ENCODE results near the gene DNAJC7. TPM values are rescaled to one million over a fixed set of nuclear protein-coding genes. Genes with fewer than 3 reads are reported as not detected.

The DNAJC7 gene
- total RNA-seq, 2 donors from 2014 or later = 57.8 to 60.4 TPM

DNA sequence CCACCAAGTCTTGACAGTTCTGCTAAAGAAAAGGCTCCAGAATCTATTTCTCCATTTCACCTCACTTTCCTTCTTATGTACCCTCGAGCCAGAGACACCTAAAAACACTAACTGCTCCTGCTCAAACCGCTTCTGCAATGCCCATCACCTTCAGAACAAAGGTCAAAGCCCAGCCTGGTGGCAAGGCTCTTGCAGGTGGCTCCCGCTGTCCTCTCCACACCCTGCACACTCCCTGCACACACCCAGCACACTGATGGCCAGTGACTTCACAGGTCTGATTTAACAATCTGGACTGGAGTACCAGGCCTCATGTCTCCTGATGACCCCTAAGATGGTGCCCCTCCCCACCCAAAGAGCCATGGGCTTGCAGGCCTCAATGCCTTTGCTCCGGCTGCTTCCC, 43.0 kb upstream of the DNAJC7 start:
- 93% methylated on average over 4 of the region's 4 CpGs for WGBS
- Histone ChIP-seq H3K9me3 (no peaks in the 10 kb centered on the region), H3K4me3 (no peak overlapping the region), H3K27me3 (replicated peaks; ENCODE audit: insufficient read depth) (no peaks in the 10 kb centered on the region), H3K4me1 (replicated peaks) (no peaks in the 10 kb centered on the region), H3K36me3 (no peaks in the 10 kb centered on the region), H3K27ac (no peak overlapping the region)
- TF ChIP-seq POLR2AphosphoS5 (IDR thresholded peaks at IDR 0.05) (no peak), POLR2A (IDR thresholded peaks at IDR 0.05) (no peak)
- TF ChIP-seq, protein P1, sequence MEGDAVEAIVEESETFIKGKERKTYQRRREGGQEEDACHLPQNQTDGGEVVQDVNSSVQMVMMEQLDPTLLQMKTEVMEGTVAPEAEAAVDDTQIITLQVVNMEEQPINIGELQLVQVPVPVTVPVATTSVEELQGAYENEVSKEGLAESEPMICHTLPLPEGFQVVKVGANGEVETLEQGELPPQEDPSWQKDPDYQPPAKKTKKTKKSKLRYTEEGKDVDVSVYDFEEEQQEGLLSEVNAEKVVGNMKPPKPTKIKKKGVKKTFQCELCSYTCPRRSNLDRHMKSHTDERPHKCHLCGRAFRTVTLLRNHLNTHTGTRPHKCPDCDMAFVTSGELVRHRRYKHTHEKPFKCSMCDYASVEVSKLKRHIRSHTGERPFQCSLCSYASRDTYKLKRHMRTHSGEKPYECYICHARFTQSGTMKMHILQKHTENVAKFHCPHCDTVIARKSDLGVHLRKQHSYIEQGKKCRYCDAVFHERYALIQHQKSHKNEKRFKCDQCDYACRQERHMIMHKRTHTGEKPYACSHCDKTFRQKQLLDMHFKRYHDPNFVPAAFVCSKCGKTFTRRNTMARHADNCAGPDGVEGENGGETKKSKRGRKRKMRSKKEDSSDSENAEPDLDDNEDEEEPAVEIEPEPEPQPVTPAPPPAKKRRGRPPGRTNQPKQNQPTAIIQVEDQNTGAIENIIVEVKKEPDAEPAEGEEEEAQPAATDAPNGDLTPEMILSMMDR (IDR thresholded peaks at IDR 0.05) = no peak
- intact Hi-C loops (cut with DNase I) = no loop called here
- DNase-seq (ENCODE audit: low spot score) = no peak

GRCh38 chr17:42059815-42060214, 42.6 kb upstream of the DNAJC7 start:
- H3K4me1 ChIP-seq (replicated peaks) = no peaks in the 10 kb centered on the region
- DNase-seq (ENCODE audit: low spot score) = no peak
- WGBS = 79% methylated on average over 4 of the region's 4 CpGs
- H3K36me3 ChIP-seq = no peaks in the 10 kb centered on the region
- H3K4me3 ChIP-seq = no peak overlapping the region
- no peaks in the 10 kb centered on the region for H3K27me3 ChIP-seq (replicated peaks; ENCODE audit: insufficient read depth)
- TF ChIP-seq, protein P1 (IDR thresholded peaks at IDR 0.05) = no peak
- TF ChIP-seq POLR2AphosphoS5 (IDR thresholded peaks at IDR 0.05) (no peak), POLR2A (IDR thresholded peaks at IDR 0.05) (no peak)
- H3K27ac ChIP-seq = no peak overlapping the region
- intact Hi-C loops (cut with DNase I) = no loop called here
- H3K9me3 ChIP-seq = no peaks in the 10 kb centered on the region

DNA sequence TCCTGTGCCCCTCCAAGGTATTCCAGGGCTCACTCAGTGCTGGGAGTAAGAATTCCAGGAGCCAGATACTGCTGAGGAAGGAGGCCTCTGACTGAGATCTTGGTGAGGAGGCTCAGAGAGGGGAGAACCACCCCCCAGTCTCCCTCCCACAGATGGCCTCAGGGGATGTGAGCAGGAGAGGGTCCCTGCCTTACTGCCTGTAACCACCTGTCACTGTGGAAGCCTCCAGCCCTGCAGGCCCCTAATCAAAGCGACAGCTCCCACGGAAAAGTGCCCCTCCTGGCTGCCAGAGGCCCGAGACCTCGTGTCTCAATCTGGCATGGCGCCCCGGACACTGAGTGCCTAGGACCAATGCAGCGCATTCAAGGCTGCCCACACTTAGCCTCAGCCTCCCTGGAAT, 40.8 kb upstream of the DNAJC7 start:
- H3K4me3 ChIP-seq = no peak overlapping the region
- no peak for DNase-seq (ENCODE audit: low spot score)
- H3K36me3 ChIP-seq = no peaks in the 10 kb centered on the region
- no peak for TF ChIP-seq POLR2AphosphoS5 (IDR thresholded peaks at IDR 0.05)
- no peak for TF ChIP-seq POLR2A (IDR thresholded peaks at IDR 0.05)
- TF ChIP-seq, protein P1 (IDR thresholded peaks at IDR 0.05) = no peak
- intact Hi-C loops (cut with DNase I) = no loop called here
- no peaks in the 10 kb centered on the region for H3K9me3 ChIP-seq
- 63% methylated on average over 7 of the region's 7 CpGs for WGBS
- H3K27me3 ChIP-seq (replicated peaks; ENCODE audit: insufficient read depth) = no peaks in the 10 kb centered on the region
- H3K27ac ChIP-seq = no peak overlapping the region
- no peaks in the 10 kb centered on the region for H3K4me1 ChIP-seq (replicated peaks)

GRCh38 chr17:42056635-42057034, 39.4 kb upstream of the DNAJC7 start:
- WGBS = 61% methylated on average over 3 of the region's 3 CpGs
- intact Hi-C loops (cut with DNase I) = no loop called here
- no peak overlapping the region for H3K4me3 ChIP-seq
- DNase-seq (ENCODE audit: low spot score) = no peak
- H3K4me1 ChIP-seq (replicated peaks) = no peaks in the 10 kb centered on the region
- H3K27me3 ChIP-seq (replicated peaks; ENCODE audit: insufficient read depth) = no peaks in the 10 kb centered on the region
- no peak overlapping the region for H3K27ac ChIP-seq
- H3K9me3 ChIP-seq = no peaks in the 10 kb centered on the region
- no peaks in the 10 kb centered on the region for H3K36me3 ChIP-seq
- TF ChIP-seq, protein P1 (IDR thresholded peaks at IDR 0.05) = no peak
- TF ChIP-seq POLR2AphosphoS5 (IDR thresholded peaks at IDR 0.05) (no peak), POLR2A (IDR thresholded peaks at IDR 0.05) (no peak)

DNA sequence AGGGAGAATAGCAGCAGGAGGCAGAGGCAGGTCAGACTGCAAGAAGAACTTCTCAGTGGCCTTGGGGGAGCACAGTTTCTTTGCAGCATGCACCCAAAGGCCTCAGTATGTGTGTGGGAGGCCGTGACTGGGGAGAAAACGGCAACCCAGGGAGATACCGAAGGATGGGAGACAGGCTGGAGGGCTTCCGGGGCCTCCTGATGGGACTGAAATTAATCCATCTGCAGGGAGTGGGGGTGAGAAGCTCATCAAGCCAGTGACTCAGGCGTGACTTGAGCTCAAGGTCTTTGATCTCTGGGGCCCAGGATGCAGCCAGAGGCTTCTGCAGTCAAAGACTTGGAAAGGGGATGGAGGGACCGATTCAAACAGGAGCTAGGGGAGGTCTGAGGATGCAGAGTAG, 38.3 kb upstream of the DNAJC7 start:
- intact Hi-C loops (cut with DNase I) = no loop called here
- H3K27ac ChIP-seq = no peak overlapping the region
- H3K36me3 ChIP-seq = no peaks in the 10 kb centered on the region
- no peaks in the 10 kb centered on the region for H3K9me3 ChIP-seq
- H3K27me3 ChIP-seq (replicated peaks; ENCODE audit: insufficient read depth) = no peaks in the 10 kb centered on the region
- WGBS = 44% methylated on average over 6 of the region's 6 CpGs
- H3K4me3 ChIP-seq = no peak overlapping the region
- TF ChIP-seq, protein P1 (IDR thresholded peaks at IDR 0.05) = no peak
- no peak for TF ChIP-seq POLR2AphosphoS5 (IDR thresholded peaks at IDR 0.05)
- no peak for TF ChIP-seq POLR2A (IDR thresholded peaks at IDR 0.05)
- H3K4me1 ChIP-seq (replicated peaks) = no peaks in the 10 kb centered on the region
- no peak for DNase-seq (ENCODE audit: low spot score)
